ENCODE data around the gene HECW1. TPM values are rescaled to one million over a fixed set of nuclear protein-coding genes. Genes with fewer than 3 reads are reported as not detected.

The HECW1 gene
- total RNA-seq, 3 donors from 2014 or later = 0.76 to 1.6 (median 1.2) TPM

GRCh38 chr7:43486634-43487033, 374.2 kb downstream of the HECW1 start:
- Histone ChIP-seq H3K4me3 (no peak overlapping the region), H3K36me3 (ENCODE audit: low read depth) (no peaks in the 10 kb centered on the region), H3K9me3 (no peaks in the 10 kb centered on the region), H3K4me1 (ENCODE audit: low read depth) (no peaks in the 10 kb centered on the region)
- intact Hi-C loops (cut with DNase I, micrococcal nuclease) = no loop called here
- no peak for DNase-seq
- ATAC-seq = no peak
- no peak for TF ChIP-seq CTCF (IDR thresholded peaks at IDR 0.05)

GRCh38 chr7:43487731-43488073, 375.3 kb downstream of the HECW1 start:
- H3K9me3 ChIP-seq = no peaks in the 10 kb centered on the region
- TF ChIP-seq CTCF (IDR thresholded peaks at IDR 0.05) = no peak
- intact Hi-C loops (cut with DNase I, micrococcal nuclease) = no loop called here
- no peak overlapping the region for H3K4me3 ChIP-seq
- no peak for ATAC-seq
- no peaks in the 10 kb centered on the region for H3K36me3 ChIP-seq (ENCODE audit: low read depth)
- H3K4me1 ChIP-seq (ENCODE audit: low read depth) = no peaks in the 10 kb centered on the region
- DNase-seq = no peak

DNA sequence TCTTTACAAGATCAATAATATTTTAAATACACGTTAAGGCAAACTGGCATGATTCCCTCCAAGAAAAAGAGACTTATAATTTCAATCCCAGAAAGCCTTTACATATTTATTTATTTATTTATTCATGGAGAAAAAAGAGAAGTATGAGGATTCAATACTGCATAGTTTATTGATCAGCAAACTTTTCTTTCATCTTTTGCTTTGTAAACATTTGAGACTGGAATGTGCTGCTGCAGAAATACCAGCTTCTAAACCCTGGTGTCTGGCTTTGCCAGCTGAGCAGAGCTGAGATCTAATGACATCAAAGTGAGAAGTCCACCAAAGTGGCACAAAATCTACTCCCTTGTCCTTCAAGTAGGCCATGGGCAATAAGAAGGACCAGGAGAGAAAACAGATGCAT, 376.8 kb downstream of the HECW1 start:
- Histone ChIP-seq H3K9me3 (no peaks in the 10 kb centered on the region), H3K4me3 (no peak overlapping the region), H3K36me3 (ENCODE audit: low read depth) (no peaks in the 10 kb centered on the region), H3K4me1 (ENCODE audit: low read depth) (no peaks in the 10 kb centered on the region)
- DNase-seq = no peak
- TF ChIP-seq CTCF (IDR thresholded peaks at IDR 0.05) = no peak
- no peak for ATAC-seq
- intact Hi-C loops (cut with DNase I, micrococcal nuclease) = no loop called here

DNA sequence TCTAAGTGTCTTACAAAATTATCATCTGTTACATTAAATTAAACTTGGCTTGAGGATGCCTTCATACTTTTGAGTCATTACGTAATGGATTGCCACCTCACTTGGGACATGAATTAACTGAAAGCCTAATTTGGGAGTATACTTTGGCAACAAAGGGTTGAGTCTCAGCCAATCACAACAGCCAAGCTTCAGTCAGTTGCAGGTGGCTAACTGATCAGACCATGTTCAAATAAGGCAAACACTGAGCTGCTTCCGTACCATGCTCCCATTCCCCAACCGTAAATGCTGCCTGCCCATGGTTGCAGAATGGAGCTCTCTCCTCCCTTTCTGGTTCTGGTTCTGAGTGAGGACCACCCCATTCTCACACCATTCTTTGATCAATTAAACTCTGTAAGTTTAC, 377.6 kb downstream of the HECW1 start:
- no peak for DNase-seq
- intact Hi-C loops (cut with DNase I, micrococcal nuclease) = no loop called here
- H3K4me3 ChIP-seq = no peak overlapping the region
- no peaks in the 10 kb centered on the region for H3K9me3 ChIP-seq
- H3K36me3 ChIP-seq (ENCODE audit: low read depth) = no peaks in the 10 kb centered on the region
- no peaks in the 10 kb centered on the region for H3K4me1 ChIP-seq (ENCODE audit: low read depth)
- TF ChIP-seq CTCF (IDR thresholded peaks at IDR 0.05) = no peak
- ATAC-seq = no peak

DNA sequence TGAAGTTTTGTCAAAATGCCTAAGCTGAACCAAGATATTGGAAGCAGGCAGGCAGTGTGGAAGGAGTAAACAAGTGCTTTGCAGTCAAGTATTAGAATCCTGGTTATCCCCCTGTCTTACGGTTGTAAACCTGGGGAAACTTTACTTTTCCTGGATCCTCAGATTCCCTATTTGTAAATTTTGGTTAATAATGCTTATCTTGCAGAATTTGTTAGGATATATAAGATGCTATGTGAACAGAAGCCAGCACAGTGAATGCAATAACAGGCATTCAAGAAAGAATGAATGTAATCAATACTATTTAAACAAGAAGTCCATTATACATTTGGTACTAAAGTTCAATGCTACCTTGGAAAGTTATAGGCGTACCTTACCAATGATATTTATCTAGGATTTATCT, 378.7 kb downstream of the HECW1 start:
- H3K36me3 ChIP-seq (ENCODE audit: low read depth) = no peaks in the 10 kb centered on the region
- DNase-seq (no peak), ATAC-seq (no peak)
- no peaks in the 10 kb centered on the region for H3K4me1 ChIP-seq (ENCODE audit: low read depth)
- no peaks in the 10 kb centered on the region for H3K9me3 ChIP-seq
- intact Hi-C loops (cut with DNase I, micrococcal nuclease) = no loop called here
- no peak overlapping the region for H3K4me3 ChIP-seq
- no peak for TF ChIP-seq CTCF (IDR thresholded peaks at IDR 0.05)

GRCh38 chr7:43491984-43492383, 379.5 kb downstream of the HECW1 start:
- no peaks in the 10 kb centered on the region for H3K4me1 ChIP-seq (ENCODE audit: low read depth)
- intact Hi-C loops (cut with DNase I, micrococcal nuclease) = no loop called here
- no peak overlapping the region for H3K4me3 ChIP-seq
- DNase-seq = no peak
- no peak for ATAC-seq
- no peaks in the 10 kb centered on the region for H3K9me3 ChIP-seq
- no peak for TF ChIP-seq CTCF (IDR thresholded peaks at IDR 0.05)
- H3K36me3 ChIP-seq (ENCODE audit: low read depth) = no peaks in the 10 kb centered on the region
